HepG2 (cell line): ENCODE measurements around the gene ANO3. TPM values are rescaled to one million over a fixed set of nuclear protein-coding genes. Genes with fewer than 3 reads are reported as not detected.

Experiments used
- ATAC-seq: fragments of 200-7000 bp; cut with Tn5 transposase; 3 replicates; pipeline ENCODE4 v1.9.1; 2020; ENCODE audit warnings: mild to moderate bottlenecking, moderate library complexity
- BruUV-seq: library from RNA; stranded (reverse); fragments of 400-500 nt; replicated peaks from 2 replicates; lab custom pipeline; 2021; lab: Mats Ljungman, UMichigan
- CTCF ChIA-PET: fragments of 300-600 bp; formaldehyde crosslinking; extraction: SDS; loops from one replicate; lab custom pipeline; 2021; ENCODE audit warnings: low total read pairs, inconsistent platforms, low intra/inter-chr PET ratio; lab: Yijun Ruan, JAX
- POLR2A ChIA-PET: fragments of 350-600 bp; sonication (Branson Sonifier 250); formaldehyde crosslinking; loops from one replicate; lab custom pipeline; 2020; ENCODE audit warnings: antibody characterized with exemption, inconsistent platforms; lab: Yijun Ruan, JAX
- DNase-seq: peaks from one replicate; pipeline ENCODE4 v3.0.0-alpha.2; 2015; ENCODE audit warnings: low spot score
- FAIRE-seq: peaks from 3 replicates; lab custom pipeline; 2011; peaks lifted over from hg19 to GRCh38; lab: Jason Lieb, UNC
- H2AFZ ChIP-seq: one replicate; pipeline ENCODE4 v1.6.1; 2011; ENCODE audit warnings: low read length, inconsistent platforms
- H3K27ac ChIP-seq: fragments of 300-600 bp; 3 replicates; pipeline ENCODE4 v1.8.0; 2011; ENCODE audit warnings: mixed run types, mild to moderate bottlenecking, mixed read lengths, low read length, inconsistent platforms; ENCODE audit not compliant: insufficient read depth; ENCODE audit errors: extremely low read length
- H3K27me3 ChIP-seq, 2 experiments: fragments of 200-600 bp in 1 of 2; 2 replicates in 1 of 2; 3 replicates in 1 of 2; pipeline versions ENCODE4 v1.6.0 to v1.8.0; 2011; ENCODE audit warnings: low read length in 2 of 2, mild to moderate bottlenecking in 2 of 2, moderate library complexity in 2 of 2, inconsistent platforms in 1 of 2; ENCODE audit not compliant: insufficient read depth in 2 of 2, control insufficient read depth in 1 of 2
- H3K36me3 ChIP-seq, 2 experiments: fragments of 200-600 bp in 1 of 2; replicated peaks in 1 of 2; 2 replicates in 1 of 2; 3 replicates in 1 of 2; pipeline versions ENCODE4 v1.5.1 to v1.8.0; 2011; ENCODE audit warnings: low read length in 2 of 2, inconsistent platforms in 1 of 2; ENCODE audit not compliant: insufficient read depth in 2 of 2, control insufficient read depth in 1 of 2
- H3K4me1 ChIP-seq: 2 replicates; pipeline ENCODE4 v1.5.1; 2012; ENCODE audit warnings: low read length, inconsistent platforms; ENCODE audit not compliant: insufficient read depth
- H3K4me2 ChIP-seq: 2 replicates; pipeline ENCODE4 v1.6.0; 2011; ENCODE audit warnings: low read depth, low read length, inconsistent platforms
- H3K4me3 ChIP-seq, 3 experiments: fragments of 200-600 bp in 1 of 3; sonication (generic), shearing (Covaris generic) in 1 of 3; replicated peaks in 1 of 3; 2 replicates each; pipeline ENCODE4 v1.5.1; 2011 to 2016; ENCODE audit warnings: low read length in 3 of 3, inconsistent platforms in 2 of 3, low read depth in 2 of 3, mild to moderate bottlenecking in 2 of 3, control low read depth in 1 of 3, mixed read lengths in 1 of 3; ENCODE audit not compliant: insufficient read depth in 1 of 3
- H3K79me2 ChIP-seq: one replicate; pipeline ENCODE4 v1.6.1; 2011; ENCODE audit warnings: low read length, inconsistent platforms; ENCODE audit not compliant: insufficient read depth
- H3K9ac ChIP-seq: 2 replicates; pipeline ENCODE4 v1.6.0; 2011; ENCODE audit warnings: mild to moderate bottlenecking, low read depth, low read length, inconsistent platforms; ENCODE audit not compliant: insufficient read depth
- H3K9me3 ChIP-seq: 2 replicates; pipeline ENCODE4 v1.5.1; 2012; ENCODE audit warnings: mild to moderate bottlenecking, low read length
- H4K20me1 ChIP-seq: 2 replicates; pipeline ENCODE4 v1.6.0; 2011; ENCODE audit warnings: inconsistent platforms, mild to moderate bottlenecking, low read length, moderate library complexity; ENCODE audit not compliant: insufficient read depth
- EP300 ChIP-seq, 3 experiments: sonication (generic) in 1 of 3; formaldehyde crosslinking in 1 of 3; IDR thresholded peaks; 2 replicates each; pipeline versions ENCODE4 v1.5.1 to v1.6.1; 2011 to 2020; ENCODE audit warnings: low read depth in 2 of 3, low read length in 2 of 3, borderline replicate concordance in 1 of 3, improper control_type of control experiment in 1 of 3, mild to moderate bottlenecking in 1 of 3, missing genetic modification reagents in 1 of 3, moderate library complexity in 1 of 3
- FOXP1 ChIP-seq, 2 experiments: fragments of 450-650 bp in 1 of 2; IDR thresholded peaks; 2 replicates each; pipeline ENCODE4 v1.6.1; 2017 to 2018; ENCODE audit warnings: antibody characterized with exemption in 1 of 2
- KAT7 ChIP-seq: IDR thresholded peaks from 2 replicates; pipeline ENCODE4 v1.6.1; 2018; ENCODE audit warnings: borderline replicate concordance, missing compliant biosample characterization
- MLLT10 ChIP-seq: sonication (generic); formaldehyde crosslinking; IDR thresholded peaks from 2 replicates; pipeline ENCODE4 v1.4.0; 2020; ENCODE audit warnings: missing genetic modification reagents
- RAD21 ChIP-seq: fragments of 450-650 bp; formaldehyde crosslinking; IDR thresholded peaks from 2 replicates; pipeline ENCODE4 v1.5.0; 2020; ENCODE audit warnings: mild to moderate bottlenecking
- SSRP1 ChIP-seq: IDR thresholded peaks from 2 replicates; pipeline ENCODE4 v1.6.1; 2016; ENCODE audit warnings: control low read depth
- WGBS: methylation state at CpG from one replicate; pipeline ENCODE4 v1.1.6; 2017; ENCODE audit warnings: low lambda C conversion rate; 5-methylcytosine and 5-hydroxymethylcytosine counted together
- in situ Hi-C: cut with HindIII; loops from 2 replicates; pipeline ENCODE4 v1.10.0; 2017; ENCODE audit warnings: low pct_unique_long_range_greater_than_20kb; ENCODE audit not compliant: extremely low pct_ligation_motif_present
- intact Hi-C: fragments of 100-400 bp; cut with micrococcal nuclease; formaldehyde crosslinking; loops from one replicate; pipeline ENCODE4 v1.10.0; 2022; ENCODE audit not compliant: unreplicated experiment
- polyA plus RNA-seq, 8 experiments: library from polyadenylated mRNA; depleted of rRNA in 3 of 8; stranded (reverse) in 7 of 8; unstranded in 1 of 8; fragments of >200 nt; fragmentation: Illumina TruSeq in 4 of 8; extraction: Trizol in 4 of 8; gene quantifications; 2 replicates each; pipeline versions ENCODE4 v1.2.1 to v1.2.3, GENCODE V29; 2011 to 2016; ENCODE audit warnings: low read depth in 4 of 8, missing spikeins in 1 of 8, mixed read lengths in 1 of 8; ENCODE audit not compliant: insufficient read depth in 1 of 8
- total RNA-seq, 5 experiments: library from RNA; depleted of rRNA; stranded (reverse); fragments of >200 nt; fragmentation: Illumina TruSeq; extraction: Trizol; gene quantifications; 2 replicates each; pipeline ENCODE4 v1.2.3, GENCODE V29; 2016; ENCODE audit warnings: low read depth in 1 of 5
- TF ChIP-seq, protein P1 (sequence below): sonication (generic); formaldehyde crosslinking; conservative IDR thresholded peaks from 2 replicates; pipeline ENCODE4 v1.8.1; 2023; ENCODE audit warnings: missing genetic modification reagents
- TF ChIP-seq, protein P2 (sequence below): sonication (generic); formaldehyde crosslinking; IDR thresholded peaks from 2 replicates; pipeline ENCODE4 v1.4.0; 2020; ENCODE audit warnings: mild to moderate bottlenecking, missing genetic modification reagents, borderline replicate concordance
- TF ChIP-seq, protein P3 (sequence below): IDR thresholded peaks from 2 replicates; pipeline ENCODE4 v1.6.1; 2016; ENCODE audit warnings: low read depth, missing genetic modification reagents, missing compliant biosample characterization
- TF ChIP-seq, protein P4 (sequence below): IDR thresholded peaks from 2 replicates; pipeline ENCODE4 v1.6.1; 2018; ENCODE audit warnings: missing genetic modification reagents

ANO3 gene
- total and polyA plus RNA-seq, 2 of the 13 experiments (the other 11 are each of a cell fraction or from before 2014, with no cell fraction given) = 0.17 to 0.44 TPM

DNA sequence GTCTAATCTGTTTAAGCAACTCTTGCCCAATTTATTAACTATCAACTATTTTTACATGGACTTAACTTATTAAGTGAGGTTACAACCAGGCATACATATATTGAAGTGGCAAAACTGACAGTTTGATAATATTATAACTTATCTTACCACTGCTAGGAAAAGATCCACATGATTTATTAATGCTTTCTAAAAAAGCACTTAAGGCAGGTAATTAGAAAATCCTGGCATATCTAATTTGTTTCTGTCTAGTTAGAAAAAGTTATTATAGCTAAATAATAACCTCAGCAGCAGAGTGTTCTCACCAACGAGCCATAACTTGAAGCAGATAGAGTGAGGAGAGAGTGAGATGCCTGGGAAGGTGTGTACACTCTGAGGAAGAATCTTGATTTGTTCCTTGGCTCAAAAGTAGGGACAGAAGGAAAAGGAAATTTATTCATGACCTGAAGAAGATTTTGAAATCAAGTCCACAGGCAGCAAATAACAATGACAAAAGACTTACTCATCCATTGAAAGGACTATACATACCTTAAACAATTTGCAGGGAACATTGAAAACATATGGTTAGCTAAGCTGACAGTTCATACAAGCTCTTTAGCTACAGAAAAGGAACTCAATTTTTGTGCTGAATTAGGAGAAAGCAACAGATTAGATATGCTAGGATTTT, 247.2 kb downstream of the ANO3 start:
- Histone ChIP-seq H2AFZ (no peak overlapping the region), H3K9ac (no peak overlapping the region), H3K79me2 (no peaks in the 10 kb centered on the region), H3K9me3 (no peaks in the 10 kb centered on the region), H4K20me1 (no peaks in the 10 kb centered on the region), H3K4me1 (no peaks in the 10 kb centered on the region), H3K27ac (no peak overlapping the region), H3K36me3 (no peaks in the 10 kb centered on the region), H3K4me3 (no peak overlapping the region), H3K27me3 (no peaks in the 10 kb centered on the region), H3K4me2 (no peak overlapping the region)
- WGBS = 58% methylated on average over 1 of the region's 1 CpG
- ChIA-PET CTCF (no interaction called here), POLR2A (no interaction called here)
- FAIRE-seq = no peak
- intact Hi-C loops = no loop called here
- no peak for DNase-seq
- ATAC-seq = no peak
- in situ Hi-C loops = no loop called here
- BruUV-seq = no TSS peak
- TF ChIP-seq, protein P1, sequence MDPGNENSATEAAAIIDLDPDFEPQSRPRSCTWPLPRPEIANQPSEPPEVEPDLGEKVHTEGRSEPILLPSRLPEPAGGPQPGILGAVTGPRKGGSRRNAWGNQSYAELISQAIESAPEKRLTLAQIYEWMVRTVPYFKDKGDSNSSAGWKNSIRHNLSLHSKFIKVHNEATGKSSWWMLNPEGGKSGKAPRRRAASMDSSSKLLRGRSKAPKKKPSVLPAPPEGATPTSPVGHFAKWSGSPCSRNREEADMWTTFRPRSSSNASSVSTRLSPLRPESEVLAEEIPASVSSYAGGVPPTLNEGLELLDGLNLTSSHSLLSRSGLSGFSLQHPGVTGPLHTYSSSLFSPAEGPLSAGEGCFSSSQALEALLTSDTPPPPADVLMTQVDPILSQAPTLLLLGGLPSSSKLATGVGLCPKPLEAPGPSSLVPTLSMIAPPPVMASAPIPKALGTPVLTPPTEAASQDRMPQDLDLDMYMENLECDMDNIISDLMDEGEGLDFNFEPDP (CRISPR knock-in tag) = no peak
- TF ChIP-seq RAD21 (CRISPR knock-in tag) = no peak
- TF ChIP-seq, protein P2, sequence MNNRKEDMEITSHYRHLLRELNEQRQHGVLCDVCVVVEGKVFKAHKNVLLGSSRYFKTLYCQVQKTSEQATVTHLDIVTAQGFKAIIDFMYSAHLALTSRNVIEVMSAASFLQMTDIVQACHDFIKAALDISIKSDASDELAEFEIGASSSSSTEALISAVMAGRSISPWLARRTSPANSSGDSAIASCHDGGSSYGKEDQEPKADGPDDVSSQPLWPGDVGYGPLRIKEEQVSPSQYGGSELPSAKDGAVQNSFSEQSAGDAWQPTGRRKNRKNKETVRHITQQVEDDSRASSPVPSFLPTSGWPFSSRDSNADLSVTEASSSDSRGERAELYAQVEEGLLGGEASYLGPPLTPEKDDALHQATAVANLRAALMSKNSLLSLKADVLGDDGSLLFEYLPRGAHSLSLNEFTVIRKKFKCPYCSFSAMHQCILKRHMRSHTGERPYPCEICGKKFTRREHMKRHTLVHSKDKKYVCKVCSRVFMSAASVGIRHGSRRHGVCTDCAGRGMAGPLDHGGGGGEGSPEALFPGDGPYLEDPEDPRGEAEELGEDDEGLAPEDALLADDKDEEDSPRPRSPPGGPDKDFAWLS (CRISPR knock-in tag) = no peak
- TF ChIP-seq MLLT10 = no peak
- TF ChIP-seq, protein P3, sequence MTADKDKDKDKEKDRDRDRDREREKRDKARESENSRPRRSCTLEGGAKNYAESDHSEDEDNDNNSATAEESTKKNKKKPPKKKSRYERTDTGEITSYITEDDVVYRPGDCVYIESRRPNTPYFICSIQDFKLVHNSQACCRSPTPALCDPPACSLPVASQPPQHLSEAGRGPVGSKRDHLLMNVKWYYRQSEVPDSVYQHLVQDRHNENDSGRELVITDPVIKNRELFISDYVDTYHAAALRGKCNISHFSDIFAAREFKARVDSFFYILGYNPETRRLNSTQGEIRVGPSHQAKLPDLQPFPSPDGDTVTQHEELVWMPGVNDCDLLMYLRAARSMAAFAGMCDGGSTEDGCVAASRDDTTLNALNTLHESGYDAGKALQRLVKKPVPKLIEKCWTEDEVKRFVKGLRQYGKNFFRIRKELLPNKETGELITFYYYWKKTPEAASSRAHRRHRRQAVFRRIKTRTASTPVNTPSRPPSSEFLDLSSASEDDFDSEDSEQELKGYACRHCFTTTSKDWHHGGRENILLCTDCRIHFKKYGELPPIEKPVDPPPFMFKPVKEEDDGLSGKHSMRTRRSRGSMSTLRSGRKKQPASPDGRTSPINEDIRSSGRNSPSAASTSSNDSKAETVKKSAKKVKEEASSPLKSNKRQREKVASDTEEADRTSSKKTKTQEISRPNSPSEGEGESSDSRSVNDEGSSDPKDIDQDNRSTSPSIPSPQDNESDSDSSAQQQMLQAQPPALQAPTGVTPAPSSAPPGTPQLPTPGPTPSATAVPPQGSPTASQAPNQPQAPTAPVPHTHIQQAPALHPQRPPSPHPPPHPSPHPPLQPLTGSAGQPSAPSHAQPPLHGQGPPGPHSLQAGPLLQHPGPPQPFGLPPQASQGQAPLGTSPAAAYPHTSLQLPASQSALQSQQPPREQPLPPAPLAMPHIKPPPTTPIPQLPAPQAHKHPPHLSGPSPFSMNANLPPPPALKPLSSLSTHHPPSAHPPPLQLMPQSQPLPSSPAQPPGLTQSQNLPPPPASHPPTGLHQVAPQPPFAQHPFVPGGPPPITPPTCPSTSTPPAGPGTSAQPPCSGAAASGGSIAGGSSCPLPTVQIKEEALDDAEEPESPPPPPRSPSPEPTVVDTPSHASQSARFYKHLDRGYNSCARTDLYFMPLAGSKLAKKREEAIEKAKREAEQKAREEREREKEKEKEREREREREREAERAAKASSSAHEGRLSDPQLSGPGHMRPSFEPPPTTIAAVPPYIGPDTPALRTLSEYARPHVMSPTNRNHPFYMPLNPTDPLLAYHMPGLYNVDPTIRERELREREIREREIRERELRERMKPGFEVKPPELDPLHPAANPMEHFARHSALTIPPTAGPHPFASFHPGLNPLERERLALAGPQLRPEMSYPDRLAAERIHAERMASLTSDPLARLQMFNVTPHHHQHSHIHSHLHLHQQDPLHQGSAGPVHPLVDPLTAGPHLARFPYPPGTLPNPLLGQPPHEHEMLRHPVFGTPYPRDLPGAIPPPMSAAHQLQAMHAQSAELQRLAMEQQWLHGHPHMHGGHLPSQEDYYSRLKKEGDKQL (CRISPR knock-in tag) = no peak
- TF ChIP-seq FOXP1 (IDR thresholded peaks at IDR 0.05) = no peak
- TF ChIP-seq FOXP1 (CRISPR knock-in tag; IDR thresholded peaks at IDR 0.05) = no peak
- TF ChIP-seq SSRP1 (CRISPR knock-in tag) = no peak
- no peak for TF ChIP-seq KAT7 (CRISPR knock-in tag)
- no peak for TF ChIP-seq EP300 (IDR thresholded peaks at IDR 0.05; ENCODE audit: low read depth in 2 of 2, low read length in 2 of 2)
- no peak for TF ChIP-seq EP300 (CRISPR knock-in tag; IDR thresholded peaks at IDR 0.05; ENCODE audit: borderline replicate concordance)
- TF ChIP-seq, protein P4, sequence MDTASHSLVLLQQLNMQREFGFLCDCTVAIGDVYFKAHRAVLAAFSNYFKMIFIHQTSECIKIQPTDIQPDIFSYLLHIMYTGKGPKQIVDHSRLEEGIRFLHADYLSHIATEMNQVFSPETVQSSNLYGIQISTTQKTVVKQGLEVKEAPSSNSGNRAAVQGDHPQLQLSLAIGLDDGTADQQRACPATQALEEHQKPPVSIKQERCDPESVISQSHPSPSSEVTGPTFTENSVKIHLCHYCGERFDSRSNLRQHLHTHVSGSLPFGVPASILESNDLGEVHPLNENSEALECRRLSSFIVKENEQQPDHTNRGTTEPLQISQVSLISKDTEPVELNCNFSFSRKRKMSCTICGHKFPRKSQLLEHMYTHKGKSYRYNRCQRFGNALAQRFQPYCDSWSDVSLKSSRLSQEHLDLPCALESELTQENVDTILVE (CRISPR knock-in tag) = no peak
